Hepatocyte (in vitro differentiated cells): Measurements from ENCODE around the gene METTL24.

Experiments
- EZH2 ChIP-seq: fragments of 200-600 bp; sonication (generic); IDR thresholded peaks from 2 replicates; pipeline ENCODE4 v1.6.1; 2016; ENCODE audit warnings: antibody characterized with exemption, mild to moderate bottlenecking, borderline replicate concordance
- EZH2phosphoT487 ChIP-seq: fragments of 200-600 bp; sonication (generic); IDR thresholded peaks from one replicate; pipeline ENCODE4 v1.6.1; 2018; ENCODE audit warnings: antibody characterized with exemption, mild to moderate bottlenecking, low read depth, moderate library complexity; ENCODE audit not compliant: unreplicated experiment, severe bottlenecking
- TF ChIP-seq, protein P1 (sequence below): fragments of 200-600 bp; sonication (generic); IDR thresholded peaks from 2 replicates; pipeline ENCODE4 v1.5.1; 2016; ENCODE audit warnings: antibody characterized with exemption, mild to moderate bottlenecking; ENCODE audit not compliant: poor library complexity

DNA sequence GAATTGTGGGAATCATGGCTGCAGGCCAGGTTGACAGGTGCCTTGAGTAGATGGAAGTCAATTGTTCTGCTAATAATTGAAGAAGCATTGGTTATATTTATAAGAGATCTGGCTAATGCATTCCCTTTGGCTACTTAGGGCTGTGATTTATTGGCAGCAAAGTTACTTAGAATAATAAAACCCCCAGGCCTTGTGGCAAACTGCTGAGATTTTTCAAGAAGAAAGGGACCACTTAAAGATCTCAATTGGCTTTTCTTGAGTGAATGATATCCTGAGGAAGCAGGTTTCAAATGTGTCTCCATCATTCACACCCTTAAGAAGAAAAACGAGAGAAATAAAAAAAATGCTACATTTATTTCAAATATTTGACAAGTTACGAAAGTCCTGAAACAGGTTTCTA, 29.8 kb upstream of the METTL24 start:
- TF ChIP-seq EZH2phosphoT487: no peak
- TF ChIP-seq, protein P1, sequence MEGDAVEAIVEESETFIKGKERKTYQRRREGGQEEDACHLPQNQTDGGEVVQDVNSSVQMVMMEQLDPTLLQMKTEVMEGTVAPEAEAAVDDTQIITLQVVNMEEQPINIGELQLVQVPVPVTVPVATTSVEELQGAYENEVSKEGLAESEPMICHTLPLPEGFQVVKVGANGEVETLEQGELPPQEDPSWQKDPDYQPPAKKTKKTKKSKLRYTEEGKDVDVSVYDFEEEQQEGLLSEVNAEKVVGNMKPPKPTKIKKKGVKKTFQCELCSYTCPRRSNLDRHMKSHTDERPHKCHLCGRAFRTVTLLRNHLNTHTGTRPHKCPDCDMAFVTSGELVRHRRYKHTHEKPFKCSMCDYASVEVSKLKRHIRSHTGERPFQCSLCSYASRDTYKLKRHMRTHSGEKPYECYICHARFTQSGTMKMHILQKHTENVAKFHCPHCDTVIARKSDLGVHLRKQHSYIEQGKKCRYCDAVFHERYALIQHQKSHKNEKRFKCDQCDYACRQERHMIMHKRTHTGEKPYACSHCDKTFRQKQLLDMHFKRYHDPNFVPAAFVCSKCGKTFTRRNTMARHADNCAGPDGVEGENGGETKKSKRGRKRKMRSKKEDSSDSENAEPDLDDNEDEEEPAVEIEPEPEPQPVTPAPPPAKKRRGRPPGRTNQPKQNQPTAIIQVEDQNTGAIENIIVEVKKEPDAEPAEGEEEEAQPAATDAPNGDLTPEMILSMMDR: no peak
- no peak for TF ChIP-seq EZH2
